ENCODE results near the gene HOXB5. TPM values are rescaled to one million over a fixed set of nuclear protein-coding genes. Genes with fewer than 3 reads are reported as not detected.

The HOXB5 gene
- total RNA-seq, 5 donors from 2014 or later (not counting 1 experiment from before 2014, with no cell fraction given) = not detected

GRCh38 chr17:48639982-48640857 is 46.6 kb upstream of the HOXB5 start:
- ChIA-PET CTCF (interaction anchor here (0.5 to 1.0 kb wide), 2 partner anchors 15 to 166 kb away, joined by 3 read pairs; no protein-coding TSS in a partner anchor), POLR2A (no interaction called here)
- Mint-ChIP-seq H3K4me1 (peaks cover 19 to 23% (median 21%) of the 10 kb centered on the region in 3 donors), H3K4me3 (no peak overlapping the region), H3K36me3 (no peaks in the 10 kb centered on the region), H3K9me3 (no peaks in the 10 kb centered on the region), H3K27ac (no peak overlapping the region), H3K27me3 (peaks cover 71 to 97% of the 10 kb centered on the region in 2 donors)
- Histone ChIP-seq H3K4me1 (ENCODE audit: control insufficient read depth in 1 of 2, extremely low read depth in 1 of 2, insufficient read depth in 2 of 2, low read length in 2 of 2) (peaks cover 0 to 20% of the 10 kb centered on the region in 2 experiments), H3K36me3 (ENCODE audit: control insufficient read depth in 2 of 2, extremely low read depth in 1 of 2, insufficient read depth in 1 of 2, low read length in 1 of 2) (no peaks in the 10 kb centered on the region), H3K4me3 (ENCODE audit: control insufficient read depth in 1 of 2, extremely low read depth in 1 of 2, low read length in 1 of 2) (no peak overlapping the region), H3K9me3 (no peaks in the 10 kb centered on the region), H3K27me3 (replicated peaks in 1 of 2; ENCODE audit: control insufficient read depth in 2 of 2, extremely low read depth in 1 of 2, insufficient read depth in 2 of 2, low read length in 1 of 2) (peaks cover 31 to 80% of the 10 kb centered on the region in 2 experiments), H3K27ac (ENCODE audit: low read length) (no peak overlapping the region)
- DNase-seq (no peak), ATAC-seq (replicated peaks in 1 of 4) (no peak)
- no CpG with 5 or more reads among the region's 6 CpGs for WGBS (ENCODE audit: insufficient coverage)

- ChIA-PET POLR2A (interaction anchor here in 1 of 2 donors (0.7 kb wide), 1 partner anchor 634 kb away, joined by 3 read pairs; no protein-coding TSS in a partner anchor), CTCF (interaction anchor here in 1 of 2 donors (0.6 kb wide), 1 partner anchor 237 kb away, joined by 5 read pairs; no protein-coding TSS in a partner anchor)
- Histone ChIP-seq H3K4me1 (ENCODE audit: control insufficient read depth in 1 of 2, extremely low read depth in 1 of 2, insufficient read depth in 2 of 2, low read length in 2 of 2) (peaks cover 0 to 25% of the 10 kb centered on the region in 2 experiments), H3K36me3 (ENCODE audit: control insufficient read depth in 2 of 2, extremely low read depth in 1 of 2, insufficient read depth in 1 of 2, low read length in 1 of 2) (no peaks in the 10 kb centered on the region), H3K4me3 (ENCODE audit: control insufficient read depth in 1 of 2, extremely low read depth in 1 of 2, low read length in 1 of 2) (no peak overlapping the region), H3K27ac (ENCODE audit: low read length) (no peak overlapping the region), H3K27me3 (replicated peaks in 1 of 2; ENCODE audit: control insufficient read depth in 2 of 2, extremely low read depth in 1 of 2, insufficient read depth in 2 of 2, low read length in 1 of 2) (peaks cover 27 to 81% of the 10 kb centered on the region in 2 experiments), H3K9me3 (no peaks in the 10 kb centered on the region)
- no peak for ATAC-seq (replicated peaks in 1 of 4)
- H3K4me1 Mint-ChIP-seq = peaks cover 19 to 26% (median 23%) of the 10 kb centered on the region in 3 donors
- H3K27me3 Mint-ChIP-seq = peaks cover 69 to 97% of the 10 kb centered on the region in 2 donors
- 96% methylated on average over 3 of the region's 5 CpGs for WGBS (ENCODE audit: insufficient coverage)
- no peak for DNase-seq
- H3K27ac Mint-ChIP-seq = no peak overlapping the region
- no peaks in the 10 kb centered on the region for H3K9me3 Mint-ChIP-seq
- no peak overlapping the region for H3K4me3 Mint-ChIP-seq
- H3K36me3 Mint-ChIP-seq = no peaks in the 10 kb centered on the region
Measured at GRCh38 chr17:48639136-48639535, 45.6 kb upstream of the HOXB5 start.

- DNase-seq (no peak), ATAC-seq (replicated peaks in 1 of 4) (no peak)
- no peak overlapping the region for H3K4me3 ChIP-seq (ENCODE audit: control insufficient read depth in 1 of 2, extremely low read depth in 1 of 2, low read length in 1 of 2)
- Mint-ChIP-seq H3K4me1 (peaks cover 19 to 29% (median 28%) of the 10 kb centered on the region in 3 donors), H3K4me3 (no peak overlapping the region), H3K27ac (peak overlapping the region in 1 of 2 donors; percentile 51), H3K9me3 (no peaks in the 10 kb centered on the region), H3K36me3 (no peaks in the 10 kb centered on the region), H3K27me3 (peaks cover 66 to 96% of the 10 kb centered on the region in 2 donors)
- WGBS (ENCODE audit: insufficient coverage) = 72% methylated on average over 12 of the region's 18 CpGs
- peaks cover 23 to 83% of the 10 kb centered on the region in 2 experiments for H3K27me3 ChIP-seq (replicated peaks in 1 of 2; ENCODE audit: control insufficient read depth in 2 of 2, extremely low read depth in 1 of 2, insufficient read depth in 2 of 2, low read length in 1 of 2)
- H3K36me3 ChIP-seq (ENCODE audit: control insufficient read depth in 2 of 2, extremely low read depth in 1 of 2, insufficient read depth in 1 of 2, low read length in 1 of 2) = no peaks in the 10 kb centered on the region
- no peak overlapping the region for H3K27ac ChIP-seq (ENCODE audit: low read length)
- ChIA-PET CTCF (interaction anchor here in 1 of 2 donors (0.9 to 1.0 kb wide), 2 partner anchors 383 to 572 kb away, joined by 3 to 4 read pairs; no protein-coding TSS in a partner anchor), POLR2A (no interaction called here)
- H3K9me3 ChIP-seq = no peaks in the 10 kb centered on the region
- peaks cover 0 to 31% of the 10 kb centered on the region in 2 experiments for H3K4me1 ChIP-seq (ENCODE audit: control insufficient read depth in 1 of 2, extremely low read depth in 1 of 2, insufficient read depth in 2 of 2, low read length in 2 of 2)
Measured at GRCh38 chr17:48637323-48638260, 44.0 kb upstream of the HOXB5 start.

DNA sequence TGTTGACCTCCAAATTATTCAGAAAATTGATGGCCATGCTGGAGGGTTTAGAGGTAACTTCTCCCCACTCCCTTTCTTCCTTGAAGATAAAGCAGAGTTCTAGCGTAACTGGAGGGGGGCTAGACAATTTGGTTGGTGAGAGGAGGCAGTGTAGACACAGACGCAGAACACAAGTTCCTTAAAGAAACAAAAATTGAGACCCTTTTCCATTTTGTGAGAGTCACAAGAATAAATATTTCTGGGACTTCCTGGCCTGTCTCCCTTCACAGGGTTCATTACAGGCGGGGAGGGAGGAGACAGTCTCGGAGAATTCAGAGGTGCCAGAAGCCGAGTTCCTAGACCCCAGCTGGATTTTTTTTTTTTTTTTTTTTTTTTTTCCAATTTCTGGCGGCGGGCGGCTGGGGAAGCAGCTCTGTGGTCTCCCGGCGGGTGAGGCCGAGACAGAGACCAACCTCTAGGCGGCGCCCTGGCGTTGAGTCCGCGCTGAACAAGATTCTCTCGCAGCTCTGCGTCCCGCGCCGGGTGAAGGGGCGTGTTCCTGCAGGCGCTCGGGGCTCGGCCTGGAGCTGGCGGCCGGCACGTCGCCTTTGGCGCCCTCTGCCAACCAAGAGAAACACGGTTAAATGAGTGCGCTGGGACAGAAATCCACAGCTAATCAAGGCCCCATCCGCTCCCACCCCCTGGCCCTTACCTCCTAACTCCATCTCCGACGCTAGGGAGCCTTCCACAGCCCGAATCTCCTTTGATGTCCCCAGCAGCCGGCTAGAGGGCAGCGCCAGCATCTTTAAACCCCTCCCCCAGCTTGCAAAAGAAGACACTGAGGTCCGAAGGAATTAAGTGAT is 42.8 kb upstream of the HOXB5 start:
- peaks cover 26 to 83% of the 10 kb centered on the region in 2 experiments for H3K27me3 ChIP-seq (replicated peaks in 1 of 2; ENCODE audit: control insufficient read depth in 2 of 2, extremely low read depth in 1 of 2, insufficient read depth in 2 of 2, low read length in 1 of 2)
- 6% methylated on average over 34 of the region's 39 CpGs for WGBS (ENCODE audit: insufficient coverage)
- no peak overlapping the region for H3K27ac ChIP-seq (ENCODE audit: low read length)
- peak overlapping the region in 1 of 3 donors; percentile 49 for H3K4me3 Mint-ChIP-seq
- H3K27ac Mint-ChIP-seq = no peak overlapping the region
- peak in 31 of 35 experiments; percentile 28 to 79 (median 60) for DNase-seq
- ChIA-PET CTCF (interaction anchor here (0.5 to 2.4 kb wide), 22 partner anchors 11 to 1416 kb away, joined by 3 to 10 read pairs (median 3); partner anchors contain the start of gene HOXB9 (in 1 of the 2)), POLR2A (interaction anchor here in 1 of 2 donors (0.6 kb wide), 1 partner anchor 443 kb away, joined by 4 read pairs; no protein-coding TSS in a partner anchor)
- ATAC-seq (replicated peaks in 1 of 4) = peak; percentile 66 to 85 (median 80)
- H3K9me3 Mint-ChIP-seq = no peaks in the 10 kb centered on the region
- H3K4me1 Mint-ChIP-seq = peaks cover 13 to 20% (median 19%) of the 10 kb centered on the region in 3 donors
- no peaks in the 10 kb centered on the region for H3K9me3 ChIP-seq
- no peaks in the 10 kb centered on the region for H3K36me3 ChIP-seq (ENCODE audit: control insufficient read depth in 2 of 2, extremely low read depth in 1 of 2, insufficient read depth in 1 of 2, low read length in 1 of 2)
- H3K36me3 Mint-ChIP-seq = no peaks in the 10 kb centered on the region
- H3K4me1 ChIP-seq (ENCODE audit: control insufficient read depth in 1 of 2, extremely low read depth in 1 of 2, insufficient read depth in 2 of 2, low read length in 2 of 2) = peaks cover 0 to 20% of the 10 kb centered on the region in 2 experiments
- peaks cover 67 to 96% of the 10 kb centered on the region in 2 donors for H3K27me3 Mint-ChIP-seq
- H3K4me3 ChIP-seq (ENCODE audit: control insufficient read depth in 1 of 2, extremely low read depth in 1 of 2, low read length in 1 of 2) = no peak overlapping the region

DNA sequence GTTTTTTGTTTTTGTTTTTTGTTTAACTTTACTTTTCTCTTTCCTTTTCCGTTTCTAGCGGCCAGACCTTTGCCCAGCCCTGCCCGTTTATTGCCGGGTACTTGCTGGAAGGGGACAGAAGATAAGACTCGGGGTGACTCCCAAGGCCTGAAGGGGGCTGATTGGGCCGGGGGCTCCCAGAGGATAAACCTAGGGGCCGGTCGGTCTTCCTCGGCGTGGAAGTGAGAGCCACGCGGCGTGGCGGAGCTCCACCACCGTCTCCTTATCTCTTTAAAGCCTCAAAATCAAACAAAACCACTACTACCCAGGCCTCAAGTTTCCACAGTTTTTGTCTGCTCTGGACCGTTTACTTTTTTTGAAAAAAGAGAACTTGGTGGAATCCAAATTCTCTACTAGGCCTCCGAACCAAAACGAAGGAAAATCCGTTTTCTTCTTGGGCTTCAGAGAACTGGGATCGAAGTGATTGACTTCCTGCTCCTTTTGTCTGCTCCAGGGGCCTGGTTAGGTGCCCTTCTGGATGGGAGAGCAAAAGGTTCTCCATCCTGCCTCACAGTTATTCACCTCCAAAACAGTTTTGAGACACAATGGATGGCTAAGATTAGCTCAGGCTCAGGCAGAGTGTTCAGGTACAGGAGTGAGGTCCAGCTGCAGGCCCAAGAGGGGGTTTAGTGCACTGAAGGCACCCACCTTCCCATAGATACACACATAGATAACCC is 41.1 kb upstream of the HOXB5 start:
- Histone ChIP-seq H3K27me3 (replicated peaks in 1 of 2; ENCODE audit: control insufficient read depth in 2 of 2, extremely low read depth in 1 of 2, insufficient read depth in 2 of 2, low read length in 1 of 2) (peaks cover 34 to 85% of the 10 kb centered on the region in 2 experiments), H3K36me3 (ENCODE audit: control insufficient read depth in 2 of 2, extremely low read depth in 1 of 2, insufficient read depth in 1 of 2, low read length in 1 of 2) (no peaks in the 10 kb centered on the region), H3K4me1 (ENCODE audit: control insufficient read depth in 1 of 2, extremely low read depth in 1 of 2, insufficient read depth in 2 of 2, low read length in 2 of 2) (peaks cover 0 to 20% of the 10 kb centered on the region in 2 experiments), H3K9me3 (no peaks in the 10 kb centered on the region), H3K4me3 (ENCODE audit: control insufficient read depth in 1 of 2, extremely low read depth in 1 of 2, low read length in 1 of 2) (no peak overlapping the region), H3K27ac (ENCODE audit: low read length) (no peak overlapping the region)
- Mint-ChIP-seq H3K4me3 (peak overlapping the region in 1 of 3 donors; percentile 60), H3K4me1 (peaks cover 9 to 17% (median 16%) of the 10 kb centered on the region in 3 donors), H3K27ac (no peak overlapping the region), H3K36me3 (no peaks in the 10 kb centered on the region), H3K9me3 (no peaks in the 10 kb centered on the region), H3K27me3 (peaks cover 71 to 98% of the 10 kb centered on the region in 2 donors)
- POLR2A ChIA-PET = no interaction called here
- WGBS (ENCODE audit: insufficient coverage) = 91% methylated on average over 12 of the region's 20 CpGs
- no peak for ATAC-seq (replicated peaks in 1 of 4)
- CTCF ChIA-PET = interaction anchor here in 1 of 2 donors (2.4 kb wide), 1 partner anchor 9 kb away, joined by 7 read pairs; the partner anchor contains the start of gene HOXB9
- no peak for DNase-seq

All from T-cell (primary cell).